GM23338 (cell line): ENCODE results near the gene IL23R. TPM values are rescaled to one million over a fixed set of nuclear protein-coding genes. Genes with fewer than 3 reads are reported as not detected.

Experiments
- ATAC-seq: fragments of 200-7000 bp; cut with Tn5 transposase; 3 replicates; pipeline ENCODE4 v1.9.1; 2020
- DNase-seq: peaks from one replicate; pipeline ENCODE4 v3.0.0-alpha.2; 2015; ENCODE audit warnings: low spot score
- H2AFZ ChIP-seq: fragments of 200-600 bp; sonication (generic); 2 replicates; pipeline ENCODE4 v1.8.0; 2016; ENCODE audit warnings: antibody characterized with exemption, mild to moderate bottlenecking, moderate library complexity
- H3F3A ChIP-seq: fragments of 200-600 bp; sonication (generic); replicated peaks from 2 replicates; pipeline ENCODE4 v1.8.0; 2017; ENCODE audit warnings: antibody characterized with exemption, mixed run types, low read depth
- H3K27ac ChIP-seq: fragments of 200-600 bp; sonication (generic); 2 replicates; pipeline ENCODE4 v1.6.1; 2016; ENCODE audit warnings: low read depth
- H3K27me3 ChIP-seq: fragments of 200-600 bp; sonication (generic); 2 replicates; pipeline ENCODE4 v1.8.0; 2016; ENCODE audit warnings: mild to moderate bottlenecking, mixed run types, moderate library complexity; ENCODE audit not compliant: insufficient read depth
- H3K36me3 ChIP-seq: fragments of 200-600 bp; sonication (generic); 2 replicates; pipeline ENCODE4 v1.8.0; 2016; ENCODE audit warnings: mild to moderate bottlenecking; ENCODE audit not compliant: insufficient read depth
- H3K4me1 ChIP-seq: fragments of 200-600 bp; sonication (generic); 2 replicates; pipeline ENCODE4 v1.8.0; 2016; ENCODE audit warnings: mild to moderate bottlenecking, moderate library complexity; ENCODE audit not compliant: insufficient read depth
- H3K4me2 ChIP-seq: fragments of 200-600 bp; sonication (generic); 2 replicates; pipeline ENCODE4 v1.7.1; 2017; ENCODE audit warnings: mixed run types
- H3K4me3 ChIP-seq: fragments of 200-600 bp; sonication (generic); 2 replicates; pipeline ENCODE4 v1.6.1; 2016; ENCODE audit warnings: mixed run types
- H3K79me2 ChIP-seq: fragments of 200-600 bp; sonication (generic); replicated peaks from 2 replicates; pipeline ENCODE4 v1.8.0; 2017; ENCODE audit warnings: mild to moderate bottlenecking; ENCODE audit not compliant: insufficient read depth
- H3K9me2 ChIP-seq: fragments of 200-600 bp; sonication (generic); 2 replicates; pipeline ENCODE4 v1.8.0; 2017; ENCODE audit not compliant: insufficient read depth
- H4K20me1 ChIP-seq: fragments of 200-600 bp; sonication (generic); replicated peaks from 2 replicates; pipeline ENCODE4 v1.8.0; 2017; ENCODE audit warnings: mild to moderate bottlenecking; ENCODE audit not compliant: insufficient read depth
- H3K27ac Mint-ChIP-seq: 2 replicates; pipeline ENCODE4 v1.8.0; 2020; ENCODE audit warnings: inconsistent platforms, mild to moderate bottlenecking, moderate library complexity, mixed read lengths
- H3K27me3 Mint-ChIP-seq: 3 replicates; pipeline ENCODE4 v1.8.0; 2022; ENCODE audit warnings: low read depth, mild to moderate bottlenecking, moderate library complexity, mixed read lengths, inconsistent platforms; ENCODE audit not compliant: insufficient read depth, poor library complexity
- H3K36me3 Mint-ChIP-seq: 3 replicates; pipeline ENCODE4 v1.8.0; 2021; ENCODE audit warnings: low read depth, mild to moderate bottlenecking, inconsistent platforms, moderate library complexity, mixed read lengths
- H3K4me1 Mint-ChIP-seq: 3 replicates; pipeline ENCODE4 v1.8.0; 2020; ENCODE audit warnings: mild to moderate bottlenecking, inconsistent platforms, mixed read lengths
- H3K4me3 Mint-ChIP-seq: 3 replicates; pipeline ENCODE4 v1.8.0; 2021; ENCODE audit warnings: moderate library complexity, mild to moderate bottlenecking, inconsistent platforms, mixed read lengths
- H3K9me3 Mint-ChIP-seq: 3 replicates; pipeline ENCODE4 v1.8.0; 2020; ENCODE audit warnings: moderate library complexity, mild to moderate bottlenecking, inconsistent platforms, mixed read lengths
- CREB1 ChIP-seq: fragments of 250-450 bp; sonication (Bioruptor Pico); IDR thresholded peaks from 2 replicates; pipeline ENCODE4 v1.5.0; 2020; ENCODE audit warnings: low read depth, mild to moderate bottlenecking, moderate library complexity
- CTCF ChIP-seq, 2 experiments: fragments of 200-600 bp in 1 of 2; sonication (generic) in 1 of 2; conservative IDR thresholded peaks; 2 replicates each; pipeline versions ENCODE4 v1.5.1 to v1.6.1; 2016 to 2017; ENCODE audit warnings: antibody characterized with exemption in 2 of 2, low read depth in 2 of 2, mild to moderate bottlenecking in 2 of 2, moderate library complexity in 1 of 2
- ETS1 ChIP-seq: IDR thresholded peaks from 2 replicates; pipeline ENCODE4 v1.6.1; 2016; ENCODE audit warnings: antibody characterized with exemption
- EZH2 ChIP-seq: fragments of 200-600 bp; sonication (generic); IDR thresholded peaks from one replicate; pipeline ENCODE4 v1.8.0; 2017; ENCODE audit warnings: antibody characterized with exemption, mild to moderate bottlenecking, low read depth; ENCODE audit not compliant: unreplicated experiment
- EZH2phosphoT487 ChIP-seq: fragments of 200-600 bp; sonication (generic); IDR thresholded peaks from one replicate; pipeline ENCODE4 v1.8.1; 2018; ENCODE audit warnings: antibody characterized with exemption; ENCODE audit not compliant: unreplicated experiment
- JUNB ChIP-seq: IDR thresholded peaks from one replicate; pipeline ENCODE4 v1.6.1; 2016; ENCODE audit warnings: antibody characterized with exemption; ENCODE audit not compliant: unreplicated experiment
- NANOG ChIP-seq: IDR thresholded peaks from 2 replicates; pipeline ENCODE4 v1.6.1; 2016; ENCODE audit warnings: antibody characterized with exemption, borderline replicate concordance
- POLR2AphosphoS5 ChIP-seq: IDR thresholded peaks from 2 replicates; pipeline ENCODE4 v1.6.1; 2016; ENCODE audit warnings: antibody characterized with exemption, low read depth
- REST ChIP-seq: IDR thresholded peaks from one replicate; pipeline ENCODE4 v1.6.1; 2018; ENCODE audit warnings: antibody characterized with exemption; ENCODE audit not compliant: unreplicated experiment
- STAT1 ChIP-seq: IDR thresholded peaks from one replicate; pipeline ENCODE4 v1.6.1; 2016; ENCODE audit warnings: antibody characterized with exemption; ENCODE audit not compliant: unreplicated experiment
- ZNF114 ChIP-seq: fragments of 250-450 bp; sonication (Bioruptor Pico); IDR thresholded peaks from 2 replicates; pipeline ENCODE4 v1.5.0; 2020; ENCODE audit warnings: mild to moderate bottlenecking, moderate library complexity
- ZNF331 ChIP-seq: fragments of 250-450 bp; sonication (Bioruptor Pico); IDR thresholded peaks from 2 replicates; pipeline ENCODE4 v1.5.0; 2020; ENCODE audit warnings: low read depth, mild to moderate bottlenecking, moderate library complexity
- polyA plus RNA-seq: library from polyadenylated mRNA; unstranded; fragments of >200 nt; fragmentation: Nextera tagmentation; extraction: Ambion mirVana; gene quantifications from 2 replicates; pipeline ENCODE4 v1.2.1, GENCODE V29; 2016
- total RNA-seq: library from RNA; depleted of rRNA; stranded (reverse); fragments of >200 nt; shearing (Covaris generic); gene quantifications from 2 replicates; pipeline ENCODE4 v1.2.3, GENCODE V29; 2014

IL23R gene
- total and polyA plus RNA-seq, 2 experiments from 2014 or later, result not detected

- TF ChIP-seq CTCF (conservative IDR thresholded peaks at IDR 0.05; ENCODE audit: low read depth in 2 of 2) (no peak), ZNF114 (CRISPR knock-in tag) (no peak), EZH2 (no peak), JUNB (no peak), CREB1 (no peak), STAT1 (no peak), ZNF331 (CRISPR knock-in tag) (no peak), REST (no peak), ETS1 (no peak), EZH2phosphoT487 (no peak), NANOG (no peak)
These were observed 50.1 kb downstream of the IL23R start (continued) for GRCh38 chr1:67216401-67216800.

- Histone ChIP-seq H3K27ac (no peak overlapping the region), H4K20me1 (no peaks in the 10 kb centered on the region), H3K79me2 (no peaks in the 10 kb centered on the region), H3K4me1 (no peaks in the 10 kb centered on the region), H2AFZ (no peak overlapping the region), H3K4me2 (no peak overlapping the region), H3K4me3 (no peak overlapping the region), H3F3A (no peaks in the 10 kb centered on the region), H3K36me3 (no peaks in the 10 kb centered on the region), H3K27me3 (no peaks in the 10 kb centered on the region), H3K9me2 (no peaks in the 10 kb centered on the region)
- DNase-seq, result no peak
- peaks cover 2% of the 10 kb centered on the region for H3K27me3 Mint-ChIP-seq
- no peaks in the 10 kb centered on the region for H3K36me3 Mint-ChIP-seq
- ATAC-seq, result no peak
- H3K4me3 Mint-ChIP-seq, result no peak overlapping the region
- no peak overlapping the region for H3K27ac Mint-ChIP-seq
- peaks cover 2% of the 10 kb centered on the region; the same call in 1 of the 3 replicates for H3K9me3 Mint-ChIP-seq
- peaks cover 3% of the 10 kb centered on the region; the same call in 2 of the 3 replicates for H3K4me1 Mint-ChIP-seq
- TF ChIP-seq ZNF331 (CRISPR knock-in tag), result no peak
- no peak for TF ChIP-seq STAT1
- no peak for TF ChIP-seq CTCF (conservative IDR thresholded peaks at IDR 0.05; ENCODE audit: low read depth in 2 of 2)
- no peak for TF ChIP-seq CREB1
- no peak for TF ChIP-seq REST
- TF ChIP-seq POLR2AphosphoS5, result no peak
- TF ChIP-seq JUNB, result no peak
- no peak for TF ChIP-seq EZH2
- TF ChIP-seq NANOG, result no peak
These were observed 51.2 kb downstream of the IL23R start for GRCh38 chr1:67217417-67217816.
